ENCODE data around the gene CFHR2. TPM values are rescaled to one million over a fixed set of nuclear protein-coding genes. Genes with fewer than 3 reads are reported as not detected.
"Not testable (repeated sequence)": the region's sequence is repeated elsewhere in the genome, so short reads cannot be mapped to it uniquely, and the experiment has no call there.

The CFHR2 gene
- total RNA-seq, 1 donor from 2014 or later = not detected

- no peak overlapping the region for H3K27ac ChIP-seq (ENCODE audit: low read depth, low read length)
Observed at GRCh38 chr1:196951711-196952394, 8.3 kb downstream of the CFHR2 start.

GRCh38 chr1:196954778-196955177 lies 11.2 kb downstream of the CFHR2 start:
- Histone ChIP-seq H3K36me3 (ENCODE audit: control insufficient read depth in 3 of 3, insufficient read depth in 3 of 3, low read length in 3 of 3) (no peaks in the 10 kb centered on the region), H3K9me3 (ENCODE audit: control insufficient read depth in 3 of 3, low read length in 3 of 3) (no peaks in the 10 kb centered on the region)

More at GRCh38 chr1:196951711-196952394, 8.3 kb downstream of the CFHR2 start:
- no peak overlapping the region for H3K9ac ChIP-seq (ENCODE audit: low read depth in 1 of 3, low read length in 3 of 3)
- H3K9me3 ChIP-seq (ENCODE audit: control insufficient read depth in 3 of 3, low read length in 3 of 3) = no peaks in the 10 kb centered on the region
- H3K36me3 ChIP-seq (ENCODE audit: control insufficient read depth in 3 of 3, insufficient read depth in 3 of 3, low read length in 3 of 3) = no peaks in the 10 kb centered on the region
- H3K4me1 ChIP-seq (ENCODE audit: control insufficient read depth in 3 of 3, insufficient read depth in 3 of 3, low read length in 3 of 3) = no peaks in the 10 kb centered on the region
- no peaks in the 10 kb centered on the region for H3K27me3 ChIP-seq (ENCODE audit: control insufficient read depth in 3 of 3, insufficient read depth in 3 of 3, low read length in 3 of 3)
- no peak overlapping the region for H3K4me3 ChIP-seq (ENCODE audit: low read length in 3 of 3)

GRCh38 chr1:196955926-196956325 lies 12.4 kb downstream of the CFHR2 start:
- Histone ChIP-seq H3K4me3 (ENCODE audit: low read length in 3 of 3) (no peak overlapping the region), H3K9me3 (ENCODE audit: control insufficient read depth in 3 of 3, low read length in 3 of 3) (no peaks in the 10 kb centered on the region)

More at GRCh38 chr1:196954778-196955177, 11.2 kb downstream of the CFHR2 start:
- Histone ChIP-seq H3K4me3 (ENCODE audit: low read length in 3 of 3) (no peak overlapping the region), H3K9ac (ENCODE audit: low read depth in 1 of 3, low read length in 3 of 3) (no peak overlapping the region), H3K27me3 (ENCODE audit: control insufficient read depth in 3 of 3, insufficient read depth in 3 of 3, low read length in 3 of 3) (no peaks in the 10 kb centered on the region), H3K27ac (ENCODE audit: low read depth, low read length) (no peak overlapping the region), H3K4me1 (ENCODE audit: control insufficient read depth in 3 of 3, insufficient read depth in 3 of 3, low read length in 3 of 3) (no peaks in the 10 kb centered on the region)

GRCh38 chr1:196960854-196961253 lies 17.3 kb downstream of the CFHR2 start:
- no peak overlapping the region for H3K9ac ChIP-seq (ENCODE audit: low read depth in 1 of 3, low read length in 3 of 3)
- H3K36me3 ChIP-seq (ENCODE audit: control insufficient read depth in 3 of 3, insufficient read depth in 3 of 3, low read length in 3 of 3) = no peaks in the 10 kb centered on the region
- no peak overlapping the region for H3K4me3 ChIP-seq (ENCODE audit: low read length in 3 of 3)
- no peaks in the 10 kb centered on the region for H3K4me1 ChIP-seq (ENCODE audit: control insufficient read depth in 3 of 3, insufficient read depth in 3 of 3, low read length in 3 of 3)
- H3K27me3 ChIP-seq (ENCODE audit: control insufficient read depth in 3 of 3, insufficient read depth in 3 of 3, low read length in 3 of 3) = no peaks in the 10 kb centered on the region
- no peak overlapping the region for H3K27ac ChIP-seq (ENCODE audit: low read depth, low read length)
- H3K9me3 ChIP-seq (ENCODE audit: control insufficient read depth in 3 of 3, low read length in 3 of 3) = no peaks in the 10 kb centered on the region

More at GRCh38 chr1:196955926-196956325, 12.4 kb downstream of the CFHR2 start:
- no peak overlapping the region for H3K9ac ChIP-seq (ENCODE audit: low read depth in 1 of 3, low read length in 3 of 3)
- no peaks in the 10 kb centered on the region for H3K36me3 ChIP-seq (ENCODE audit: control insufficient read depth in 3 of 3, insufficient read depth in 3 of 3, low read length in 3 of 3)
- H3K4me1 ChIP-seq (ENCODE audit: control insufficient read depth in 3 of 3, insufficient read depth in 3 of 3, low read length in 3 of 3) = no peaks in the 10 kb centered on the region
- no peaks in the 10 kb centered on the region for H3K27me3 ChIP-seq (ENCODE audit: control insufficient read depth in 3 of 3, insufficient read depth in 3 of 3, low read length in 3 of 3)
- no peak overlapping the region for H3K27ac ChIP-seq (ENCODE audit: low read depth, low read length)

GRCh38 chr1:196970182-196970581 lies 26.6 kb downstream of the CFHR2 start:
- H3K27me3 ChIP-seq (ENCODE audit: control insufficient read depth in 3 of 3, insufficient read depth in 3 of 3, low read length in 3 of 3) = no peaks in the 10 kb centered on the region
- no peak overlapping the region for H3K4me3 ChIP-seq (ENCODE audit: low read length in 3 of 3)
- H3K9ac ChIP-seq (ENCODE audit: low read depth in 1 of 3, low read length in 3 of 3) = no peak overlapping the region
- H3K27ac ChIP-seq (ENCODE audit: low read depth, low read length) = no peak overlapping the region
- no peaks in the 10 kb centered on the region for H3K9me3 ChIP-seq (ENCODE audit: control insufficient read depth in 3 of 3, low read length in 3 of 3)
- H3K36me3 ChIP-seq (ENCODE audit: control insufficient read depth in 3 of 3, insufficient read depth in 3 of 3, low read length in 3 of 3) = no peaks in the 10 kb centered on the region
- H3K4me1 ChIP-seq (ENCODE audit: control insufficient read depth in 3 of 3, insufficient read depth in 3 of 3, low read length in 3 of 3) = no peaks in the 10 kb centered on the region

- Histone ChIP-seq H3K36me3 (ENCODE audit: control insufficient read depth in 3 of 3, insufficient read depth in 3 of 3, low read length in 3 of 3) (no peaks in the 10 kb centered on the region), H3K9me3 (ENCODE audit: control insufficient read depth in 3 of 3, low read length in 3 of 3) (no peaks in the 10 kb centered on the region), H3K4me3 (ENCODE audit: low read length in 3 of 3) (no peak overlapping the region), H3K4me1 (ENCODE audit: control insufficient read depth in 3 of 3, insufficient read depth in 3 of 3, low read length in 3 of 3) (no peaks in the 10 kb centered on the region), H3K27ac (ENCODE audit: low read depth, low read length) (no peak overlapping the region), H3K9ac (ENCODE audit: low read depth in 1 of 3, low read length in 3 of 3) (no peak overlapping the region), H3K27me3 (ENCODE audit: control insufficient read depth in 3 of 3, insufficient read depth in 3 of 3, low read length in 3 of 3) (no peaks in the 10 kb centered on the region)
Observed at GRCh38 chr1:196976278-196976677, 32.7 kb downstream of the CFHR2 start.

- Histone ChIP-seq H3K4me1 (ENCODE audit: control insufficient read depth in 3 of 3, insufficient read depth in 3 of 3, low read length in 3 of 3) (no peaks in the 10 kb centered on the region), H3K4me3 (ENCODE audit: low read length in 3 of 3) (no peak within 1 kb of the TSS), H3K27me3 (ENCODE audit: control insufficient read depth in 3 of 3, insufficient read depth in 3 of 3, low read length in 3 of 3) (no peaks in the 10 kb centered on the region), H3K9me3 (ENCODE audit: control insufficient read depth in 3 of 3, low read length in 3 of 3) (no peaks in the 10 kb centered on the region), H3K9ac (ENCODE audit: low read depth in 1 of 3, low read length in 3 of 3) (no peak within 1 kb of the TSS), H3K36me3 (ENCODE audit: control insufficient read depth in 3 of 3, insufficient read depth in 3 of 3, low read length in 3 of 3) (no peaks in the 10 kb centered on the region), H3K27ac (ENCODE audit: low read depth, low read length) (no peak within 1 kb of the TSS)
Observed at GRCh38 chr1:196977278-196977677, 33.7 kb downstream of the CFHR2 start, which contains the start of gene CFHR5. Gene CFHR5, plus strand, starts transcription at chr1:196977556. Its CDS starts 109 bp downstream, at chr1:196977665.

GRCh38 chr1:196980859-196981258 lies 37.3 kb downstream of the CFHR2 start:
- no peak overlapping the region for H3K4me3 ChIP-seq (ENCODE audit: low read length in 3 of 3)
- H3K4me1 ChIP-seq (ENCODE audit: control insufficient read depth in 3 of 3, insufficient read depth in 3 of 3, low read length in 3 of 3) = no peaks in the 10 kb centered on the region
- H3K9me3 ChIP-seq (ENCODE audit: control insufficient read depth in 3 of 3, low read length in 3 of 3) = no peaks in the 10 kb centered on the region
- H3K27ac ChIP-seq (ENCODE audit: low read depth, low read length) = no peak overlapping the region
- H3K27me3 ChIP-seq (ENCODE audit: control insufficient read depth in 3 of 3, insufficient read depth in 3 of 3, low read length in 3 of 3) = no peaks in the 10 kb centered on the region
- no peak overlapping the region for H3K9ac ChIP-seq (ENCODE audit: low read depth in 1 of 3, low read length in 3 of 3)
- no peaks in the 10 kb centered on the region for H3K36me3 ChIP-seq (ENCODE audit: control insufficient read depth in 3 of 3, insufficient read depth in 3 of 3, low read length in 3 of 3)

GRCh38 chr1:196982247-196982646 lies 38.7 kb downstream of the CFHR2 start:
- not testable (repeated sequence) for H3K27ac ChIP-seq (ENCODE audit: low read depth, low read length); H3K36me3 ChIP-seq (ENCODE audit: control insufficient read depth in 3 of 3, insufficient read depth in 3 of 3, low read length in 3 of 3); H3K9me3 ChIP-seq (ENCODE audit: control insufficient read depth in 3 of 3, low read length in 3 of 3); H3K4me3 ChIP-seq (ENCODE audit: low read length in 3 of 3); H3K9ac ChIP-seq (ENCODE audit: low read depth in 1 of 3, low read length in 3 of 3); H3K27me3 ChIP-seq (ENCODE audit: control insufficient read depth in 3 of 3, insufficient read depth in 3 of 3, low read length in 3 of 3); H3K4me1 ChIP-seq (ENCODE audit: control insufficient read depth in 3 of 3, insufficient read depth in 3 of 3, low read length in 3 of 3)

- H3K9ac ChIP-seq (ENCODE audit: low read depth in 1 of 3, low read length in 3 of 3); H3K4me1 ChIP-seq (ENCODE audit: control insufficient read depth in 3 of 3, insufficient read depth in 3 of 3, low read length in 3 of 3); H3K27ac ChIP-seq (ENCODE audit: low read depth, low read length); H3K9me3 ChIP-seq (ENCODE audit: control insufficient read depth in 3 of 3, low read length in 3 of 3); H3K36me3 ChIP-seq (ENCODE audit: control insufficient read depth in 3 of 3, insufficient read depth in 3 of 3, low read length in 3 of 3); H3K27me3 ChIP-seq (ENCODE audit: control insufficient read depth in 3 of 3, insufficient read depth in 3 of 3, low read length in 3 of 3); H3K4me3 ChIP-seq (ENCODE audit: low read length in 3 of 3): not testable (repeated sequence)
Observed at GRCh38 chr1:196991919-196992651, 48.5 kb downstream of the CFHR2 start.
